ENCODE results near the gene IMMP2L. TPM values are rescaled to one million over a fixed set of nuclear protein-coding genes. Genes with fewer than 3 reads are reported as not detected.

IMMP2L gene
- total and polyA plus RNA-seq, 2 of the 8 experiments (the other 6 are each of a cell fraction or from before 2014, with no cell fraction given) = 2.3 to 10.1 TPM

DNA sequence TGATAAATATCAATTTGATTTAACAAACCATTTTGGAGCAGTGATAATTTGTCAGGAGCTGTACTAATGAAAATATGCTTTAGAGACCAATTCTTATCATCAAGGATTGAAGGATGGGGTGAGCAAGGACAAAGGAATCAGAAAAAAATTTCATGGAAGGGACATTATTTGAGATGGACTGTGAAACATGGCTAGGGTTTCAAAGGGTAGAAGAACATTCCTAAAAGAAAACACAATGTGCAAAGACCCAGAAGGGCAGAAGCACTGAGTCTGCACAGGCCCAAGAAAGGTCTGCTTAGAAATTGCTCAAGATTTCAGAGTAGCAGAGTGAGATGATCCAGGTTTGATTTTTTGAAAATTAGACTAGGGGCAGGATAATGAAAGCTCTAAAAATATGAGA is 296.9 kb downstream of the IMMP2L start:
- POLR2A ChIA-PET (ENCODE audit: partially characterized antibody) = no interaction called here
- peaks cover 0 to 5% (median 0%) of the 10 kb centered on the region in 4 experiments; a peak in 2 of 7 replicates for H3K4me1 ChIP-seq (replicated peaks in 1 of 4; ENCODE audit: control insufficient read depth in 3 of 4, insufficient read depth in 4 of 4, low read length in 3 of 4)
- CTCF ChIA-PET (ENCODE audit: partially characterized antibody) = interaction anchor here (0.6 kb wide), 1 partner anchor 178 kb away, joined by 3 read pairs; no protein-coding TSS in a partner anchor

More for the DNA sequence above, 296.9 kb downstream of the IMMP2L start:
- no peak overlapping the region for H4K91ac ChIP-seq (replicated peaks; ENCODE audit: insufficient read length, low read length)
- no peak overlapping the region for H3K27ac ChIP-seq (ENCODE audit: low read depth, low read length)
- no peaks in the 10 kb centered on the region for H4K20me1 ChIP-seq (replicated peaks in 1 of 2; ENCODE audit: control insufficient read depth in 1 of 2, insufficient read depth in 2 of 2, low read length in 2 of 2)
- H4K8ac ChIP-seq (ENCODE audit: extremely low read depth, insufficient read depth, low read length) = no peak overlapping the region
- TF ChIP-seq SAP30 (IDR thresholded peaks at IDR 0.05; ENCODE audit: insufficient read depth, insufficient replicate concordance, low read length) (no peak), SIRT6 (IDR thresholded peaks at IDR 0.05; ENCODE audit: low read length) (no peak), NRF1 (IDR thresholded peaks at IDR 0.05; ENCODE audit: low read depth, low read length) (no peak), FOSL1 (IDR thresholded peaks at IDR 0.05; ENCODE audit: insufficient read depth, low read depth, low read length) (no peak), YY1 (IDR thresholded peaks at IDR 0.05; ENCODE audit: low read depth, low read length) (no peak), CBX8 (IDR thresholded peaks at IDR 0.05; ENCODE audit: borderline replicate concordance, low read depth, low read length) (no peak), RXRA (IDR thresholded peaks at IDR 0.05; ENCODE audit: insufficient read depth, low read depth, low read length) (no peak), BRCA1 (IDR thresholded peaks at IDR 0.05; ENCODE audit: low read depth, low read length) (no peak), SP2 (IDR thresholded peaks at IDR 0.05; ENCODE audit: low read length) (no peak), GTF2F1 (IDR thresholded peaks at IDR 0.05; ENCODE audit: borderline replicate concordance, low read depth, low read length) (no peak), JUN (IDR thresholded peaks at IDR 0.05; ENCODE audit: low read depth, low read length) (no peak), SRF (IDR thresholded peaks at IDR 0.05; ENCODE audit: low read depth, low read length) (no peak), CREB1 (IDR thresholded peaks at IDR 0.05) (no peak)
- H3K23ac ChIP-seq (ENCODE audit: insufficient read length) = no peak overlapping the region
- no peak overlapping the region for H2BK12ac ChIP-seq (ENCODE audit: low read depth, low read length)
- no peak overlapping the region for H3K4me3 ChIP-seq (ENCODE audit: extremely low read depth in 1 of 4, insufficient read depth in 2 of 4, low read depth in 3 of 4, low read length in 4 of 4)
- no peaks in the 10 kb centered on the region for H3K27me3 ChIP-seq (replicated peaks in 1 of 4; ENCODE audit: control insufficient read depth in 3 of 4, extremely low read depth in 1 of 4, insufficient read depth in 3 of 4, low read length in 3 of 4)
- H3K4me2 ChIP-seq (ENCODE audit: insufficient read depth in 1 of 2, low read depth in 2 of 2, low read length in 2 of 2) = no peak overlapping the region
- no peaks in the 10 kb centered on the region for H3K79me2 ChIP-seq (ENCODE audit: control insufficient read depth in 1 of 2, insufficient read depth in 2 of 2, low read length in 2 of 2)
- H3K9ac ChIP-seq (replicated peaks in 1 of 4; ENCODE audit: extremely low read depth in 1 of 4, low read depth in 3 of 4, low read length in 3 of 4) = no peak overlapping the region
- H3K9me3 ChIP-seq (ENCODE audit: insufficient read depth in 2 of 2, low read depth in 1 of 2, low read length in 1 of 2) = no peaks in the 10 kb centered on the region
- H3K36me3 ChIP-seq (ENCODE audit: control insufficient read depth in 2 of 4, insufficient read depth in 4 of 4, low read length in 3 of 4) = no peaks in the 10 kb centered on the region
- no peaks in the 10 kb centered on the region for H3K23me2 ChIP-seq (ENCODE audit: low read depth, low read length)
- H2BK5ac ChIP-seq (ENCODE audit: low read depth, low read length) = no peak overlapping the region
- no peak overlapping the region for H3K18ac ChIP-seq (ENCODE audit: extremely low read depth, low read length)
- FAIRE-seq (no peak), DNase-seq (ENCODE audit: low read depth in 1 of 2, low spot score in 2 of 2) (no peak)
- H3K56ac ChIP-seq (replicated peaks; ENCODE audit: insufficient read length, low read depth, low read length) = no peak overlapping the region
- H2BK20ac ChIP-seq (ENCODE audit: low read length) = no peak overlapping the region
- H3K14ac ChIP-seq (ENCODE audit: insufficient read length) = no peak overlapping the region
- H4K5ac ChIP-seq (ENCODE audit: insufficient read length, low read depth, low read length) = no peak overlapping the region
- H2AK5ac ChIP-seq (ENCODE audit: low read depth, low read length) = no peak overlapping the region
- H3K79me1 ChIP-seq (ENCODE audit: low read depth, low read length) = no peaks in the 10 kb centered on the region
- H2AFZ ChIP-seq (ENCODE audit: low read length) = no peak overlapping the region
- no peak overlapping the region for H2BK15ac ChIP-seq (ENCODE audit: low read length)
- H3K4ac ChIP-seq (replicated peaks; ENCODE audit: insufficient read length, low read depth, low read length) = no peak overlapping the region
- no peak overlapping the region for H2BK120ac ChIP-seq (replicated peaks; ENCODE audit: low read depth, low read length)

Measured in H1 (cell line).